GM11168 (cell line): ENCODE results near the gene MPZ.
"Not testable (repeated sequence)": the region's sequence is repeated elsewhere in the genome, so short reads cannot be mapped to it uniquely, and the experiment has no call there.

Experiments
- in situ Hi-C: fragments of 300-500 bp; cut with MboI; formaldehyde crosslinking; loops from one replicate; pipeline ENCODE4 v1.12.0; 2022; ENCODE audit warnings: low sequenced_read_pairs; ENCODE audit not compliant: unreplicated experiment

MPZ gene

DNA sequence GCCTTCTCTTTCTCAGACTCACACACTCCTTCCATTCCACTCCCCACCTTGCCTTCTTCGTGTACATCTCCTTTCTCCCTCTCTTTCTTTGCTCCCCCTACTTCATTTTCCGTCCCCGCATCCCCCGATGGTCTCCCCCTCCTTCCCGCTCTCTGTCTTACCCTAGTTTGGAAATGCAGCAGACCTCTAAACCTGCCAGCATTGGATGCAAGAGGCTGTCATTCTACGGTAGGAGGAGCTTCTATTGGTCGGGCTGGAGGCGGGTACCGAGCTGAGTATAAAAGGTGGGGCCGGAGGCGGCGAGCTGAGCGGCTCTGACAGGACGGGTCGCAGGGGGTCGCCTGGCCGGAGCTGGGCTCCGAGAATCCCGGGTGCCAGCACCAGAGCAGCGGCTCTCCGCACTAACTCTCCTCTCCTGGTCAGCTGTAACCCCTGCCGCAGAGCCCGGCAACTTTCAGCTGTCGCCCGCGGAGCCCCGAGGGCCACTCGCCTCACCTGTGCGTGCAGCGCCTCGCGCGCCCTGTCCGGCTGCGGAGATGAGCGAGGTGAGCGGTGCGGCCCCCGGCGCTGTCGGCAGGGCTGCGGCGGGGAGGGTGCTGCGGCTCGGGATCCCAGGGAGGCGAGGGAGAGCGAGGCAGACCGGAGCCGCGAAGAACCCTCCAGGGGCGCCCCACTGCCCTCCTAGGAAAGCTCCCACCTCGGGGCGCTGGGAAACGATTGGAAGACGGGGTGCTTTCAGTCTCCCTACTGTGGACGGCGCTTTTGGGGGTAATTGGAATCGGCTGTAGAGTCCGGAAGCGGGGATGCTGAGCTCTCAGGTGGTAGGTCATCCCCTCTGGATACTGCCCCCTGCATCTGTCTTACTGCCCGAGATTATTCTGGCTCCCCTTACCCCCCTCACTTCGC, 51.1 kb downstream of the MPZ start, which contains the start of gene PCP4L1:
Gene PCP4L1 (plus strand): TSS at position 307 of the 906 bp plus-strand sequence. CDS start 230 bp downstream, at position 537.
- in situ Hi-C loops = no loop called here

- in situ Hi-C loops = not testable (repeated sequence)
These were observed 52.7 kb downstream of the MPZ start for GRCh38 chr1:161257109-161257508.

DNA sequence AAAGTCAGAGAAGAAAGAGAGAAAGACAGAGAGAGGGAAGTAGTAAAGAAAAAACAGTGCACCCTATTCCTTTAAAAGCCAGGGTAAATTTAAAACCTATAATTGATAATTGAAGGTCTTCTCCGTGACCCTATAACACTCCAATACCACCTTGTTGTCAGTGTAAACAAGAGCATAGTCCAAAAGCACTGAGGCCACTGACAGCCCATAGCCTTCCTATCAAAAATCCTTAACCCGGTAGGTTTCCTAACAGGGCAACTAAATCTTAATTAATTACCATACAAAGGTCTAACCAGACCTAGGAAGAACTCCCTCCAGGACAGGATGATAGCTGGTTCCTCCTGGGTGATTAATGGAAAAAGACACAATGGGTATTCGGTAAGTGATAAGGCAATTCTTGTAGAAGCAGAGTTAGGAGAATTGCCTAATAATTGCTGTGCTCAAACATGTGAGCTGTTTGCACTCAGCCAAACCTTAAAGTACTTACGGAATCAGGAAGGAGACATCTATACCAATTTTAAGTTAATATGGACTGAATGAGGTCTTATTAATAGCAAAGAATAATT, 53.7 kb downstream of the MPZ start:
- in situ Hi-C loops = not testable (repeated sequence)

DNA sequence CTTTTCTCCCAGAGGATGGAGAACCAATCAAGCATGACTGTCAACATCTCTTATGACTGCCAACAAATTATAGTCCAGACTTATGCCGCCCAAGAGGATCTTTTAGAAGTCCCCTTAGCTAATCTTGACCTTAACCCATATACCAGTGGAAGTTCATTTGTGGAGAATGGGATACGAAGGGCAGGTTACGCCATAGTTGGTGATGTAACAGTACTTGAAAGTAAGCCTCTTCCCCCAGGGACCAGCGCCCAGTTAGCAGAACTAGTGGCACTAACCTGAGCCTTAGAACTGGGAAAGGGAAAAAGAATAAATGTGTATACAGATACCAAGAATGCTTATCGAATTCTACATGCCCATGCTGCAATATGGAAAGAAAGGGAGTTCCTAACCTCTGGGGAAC, 54.5 kb downstream of the MPZ start:
- in situ Hi-C loops = not testable (repeated sequence)
